ENCODE results near the gene CSRNP3. TPM values are rescaled to one million over a fixed set of nuclear protein-coding genes. Genes with fewer than 3 reads are reported as not detected.

The CSRNP3 gene
- total and polyA plus RNA-seq, 8 donors: under 0.01 to 9.9 (median 0.58) TPM; not detected in 1

DNA sequence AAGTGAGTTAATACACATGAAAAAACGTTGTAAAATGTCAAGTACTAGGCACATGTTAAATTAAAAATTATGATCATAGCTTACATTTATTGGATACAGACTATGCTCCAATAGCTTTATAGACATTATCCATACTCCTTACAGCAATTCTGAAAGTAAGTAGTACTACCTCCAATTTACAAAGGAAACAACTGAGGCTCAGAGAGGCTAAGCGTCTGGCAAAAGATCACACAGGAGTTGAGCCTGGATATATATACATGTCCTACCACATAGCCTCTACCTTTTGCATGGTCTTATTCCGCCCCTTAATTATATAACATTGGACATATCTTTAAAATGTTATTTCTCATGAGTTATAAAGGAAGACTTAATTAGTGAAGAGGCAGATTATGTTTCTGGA lies 127.3 kb downstream of the CSRNP3 start:
- intact Hi-C loops (cut with DNase I; ENCODE audit: low total_unique reads): no loop called here
- H3K36me3 ChIP-seq: no peaks in the 10 kb centered on the region
- TF ChIP-seq EP300 (IDR thresholded peaks at IDR 0.05): no peak
- TF ChIP-seq POLR2A (IDR thresholded peaks at IDR 0.05): no peak
- no peak for TF ChIP-seq POLR2AphosphoS5 (IDR thresholded peaks at IDR 0.05)
- TF ChIP-seq, protein P1, sequence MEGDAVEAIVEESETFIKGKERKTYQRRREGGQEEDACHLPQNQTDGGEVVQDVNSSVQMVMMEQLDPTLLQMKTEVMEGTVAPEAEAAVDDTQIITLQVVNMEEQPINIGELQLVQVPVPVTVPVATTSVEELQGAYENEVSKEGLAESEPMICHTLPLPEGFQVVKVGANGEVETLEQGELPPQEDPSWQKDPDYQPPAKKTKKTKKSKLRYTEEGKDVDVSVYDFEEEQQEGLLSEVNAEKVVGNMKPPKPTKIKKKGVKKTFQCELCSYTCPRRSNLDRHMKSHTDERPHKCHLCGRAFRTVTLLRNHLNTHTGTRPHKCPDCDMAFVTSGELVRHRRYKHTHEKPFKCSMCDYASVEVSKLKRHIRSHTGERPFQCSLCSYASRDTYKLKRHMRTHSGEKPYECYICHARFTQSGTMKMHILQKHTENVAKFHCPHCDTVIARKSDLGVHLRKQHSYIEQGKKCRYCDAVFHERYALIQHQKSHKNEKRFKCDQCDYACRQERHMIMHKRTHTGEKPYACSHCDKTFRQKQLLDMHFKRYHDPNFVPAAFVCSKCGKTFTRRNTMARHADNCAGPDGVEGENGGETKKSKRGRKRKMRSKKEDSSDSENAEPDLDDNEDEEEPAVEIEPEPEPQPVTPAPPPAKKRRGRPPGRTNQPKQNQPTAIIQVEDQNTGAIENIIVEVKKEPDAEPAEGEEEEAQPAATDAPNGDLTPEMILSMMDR (IDR thresholded peaks at IDR 0.05): no peak
- no peak overlapping the region for H3K27ac ChIP-seq
- 87 to 91% (median 90%) methylated on average over 3 of the region's 3 CpGs for WGBS, 5 donors
- H3K27me3 ChIP-seq: no peaks in the 10 kb centered on the region
- no peak for DNase-seq
- H3K9me3 ChIP-seq: no peaks in the 10 kb centered on the region
- H3K4me3 ChIP-seq: no peak overlapping the region
- H3K4me1 ChIP-seq: peaks cover 0 to 10% (median 9%) of the 10 kb centered on the region in 4 donors

DNA sequence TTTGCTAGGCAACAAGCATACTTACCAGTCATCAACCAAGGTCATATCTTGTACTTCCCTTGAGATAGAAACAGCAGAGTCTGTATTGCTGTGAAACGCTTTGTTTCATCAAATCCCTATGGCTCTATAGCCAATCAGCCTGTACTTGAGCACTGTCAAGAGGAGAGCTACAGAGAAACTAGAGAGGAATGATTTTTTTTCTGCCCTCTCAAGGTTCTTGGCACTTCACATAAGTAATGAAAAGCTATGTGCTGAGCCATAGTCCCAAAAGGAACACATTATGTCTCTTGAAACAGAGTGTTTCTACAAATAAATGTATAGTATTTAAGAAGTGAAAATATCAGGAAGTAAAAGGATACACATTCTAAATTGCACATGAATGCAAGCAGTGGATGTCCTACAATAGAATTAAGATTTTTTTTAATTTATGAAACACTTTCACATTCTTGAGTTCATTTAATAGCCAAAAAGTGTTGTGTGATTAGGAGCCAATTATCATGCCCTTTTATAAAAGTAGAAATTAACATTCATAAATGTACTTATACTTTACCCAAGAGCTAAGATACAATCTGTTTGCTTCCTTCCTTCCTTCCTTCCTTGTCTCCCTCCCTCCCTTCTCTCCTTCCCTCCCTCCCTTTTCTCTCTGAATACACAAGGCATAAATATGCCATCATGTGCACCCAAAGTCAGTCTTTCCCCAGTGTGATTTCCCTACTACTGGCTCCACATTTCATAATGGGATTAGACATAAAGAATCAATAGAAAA lies 131.8 kb downstream of the CSRNP3 start:
- Histone ChIP-seq H3K4me3 (no peak overlapping the region), H3K27ac (peak overlapping the region in 1 of 5 donors; percentile 49), H3K36me3 (no peaks in the 10 kb centered on the region), H3K27me3 (no peaks in the 10 kb centered on the region), H3K4me1 (peaks cover 4 to 17% (median 14%) of the 10 kb centered on the region in 4 donors), H3K9me3 (no peaks in the 10 kb centered on the region)
- TF ChIP-seq, protein P1 (IDR thresholded peaks at IDR 0.05): no peak
- TF ChIP-seq POLR2A (IDR thresholded peaks at IDR 0.05) (no peak), POLR2AphosphoS5 (IDR thresholded peaks at IDR 0.05) (no peak), EP300 (IDR thresholded peaks at IDR 0.05) (no peak)
- 84 to 97% (median 86%) methylated on average over 1 of the region's 1 CpG for WGBS, 5 donors
- intact Hi-C loops (cut with DNase I; ENCODE audit: low total_unique reads): no loop called here
- DNase-seq: no peak

DNA sequence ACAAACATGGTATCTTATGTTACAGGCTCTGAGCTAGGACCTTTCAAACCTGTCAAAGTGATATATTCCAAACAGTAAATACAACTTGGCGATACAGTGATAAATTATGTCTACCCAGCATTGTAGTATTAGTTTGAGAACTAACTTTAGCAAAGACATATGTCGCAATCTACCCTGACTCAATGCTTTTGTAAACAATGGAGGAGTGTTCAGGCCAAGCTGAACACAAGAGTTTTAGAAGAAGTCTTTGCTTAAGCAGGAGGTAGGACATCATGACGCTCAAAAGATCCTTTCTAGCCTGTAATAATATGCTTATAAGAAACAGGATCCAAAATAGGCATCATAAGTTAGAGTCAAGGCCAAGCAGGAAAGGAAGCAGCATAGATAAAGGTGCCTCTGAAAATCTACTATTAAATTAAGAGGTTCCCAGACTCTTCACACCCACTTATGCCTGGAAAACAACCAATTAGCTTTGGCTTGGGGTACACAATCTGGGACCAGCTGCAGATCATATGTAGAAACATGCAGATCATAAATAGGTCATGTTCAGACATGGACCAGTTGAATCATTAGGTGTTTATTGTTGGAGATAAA lies 132.5 kb downstream of the CSRNP3 start:
- no peak for TF ChIP-seq EP300 (IDR thresholded peaks at IDR 0.05)
- TF ChIP-seq POLR2AphosphoS5 (IDR thresholded peaks at IDR 0.05): peak in 2 of 3 donors; percentile 28 to 75
- TF ChIP-seq, protein P1 (IDR thresholded peaks at IDR 0.05): no peak
- TF ChIP-seq POLR2A (IDR thresholded peaks at IDR 0.05): no peak
- peak in 1 of 2 donors; percentile 31 for DNase-seq
- Histone ChIP-seq H3K4me3 (no peak overlapping the region), H3K27me3 (no peaks in the 10 kb centered on the region), H3K9me3 (no peaks in the 10 kb centered on the region), H3K27ac (peak overlapping the region in 2 of 5 donors; percentile 4 to 49), H3K36me3 (no peaks in the 10 kb centered on the region), H3K4me1 (peaks cover 4 to 17% (median 14%) of the 10 kb centered on the region in 4 donors)
- intact Hi-C loops (cut with DNase I; ENCODE audit: low total_unique reads): no loop called here
- WGBS, 5 donors: 31 to 50% (median 41%) methylated on average over 3 of the region's 3 CpGs

DNA sequence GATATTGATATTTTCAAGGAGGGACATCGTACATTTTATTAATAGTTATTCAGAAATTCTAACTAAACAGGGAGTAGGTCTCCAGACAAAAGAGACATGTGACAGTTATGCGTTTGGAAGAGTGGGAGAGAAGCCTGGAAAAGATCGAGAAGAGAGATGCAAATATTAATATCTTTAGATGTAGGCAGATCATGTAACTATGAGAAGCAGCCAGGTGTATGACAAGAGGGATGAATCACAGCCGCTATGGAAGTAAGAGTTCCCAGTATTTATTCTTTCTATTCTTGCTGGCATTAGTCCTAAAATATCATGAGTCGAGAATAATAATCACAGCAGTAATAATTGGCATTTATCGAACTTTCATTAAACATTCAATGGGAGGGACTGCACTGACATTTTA lies 140.2 kb downstream of the CSRNP3 start:
- H3K9me3 ChIP-seq: no peaks in the 10 kb centered on the region
- H3K4me1 ChIP-seq: peaks cover 0 to 7% (median 0%) of the 10 kb centered on the region in 4 donors
- H3K27ac ChIP-seq: no peak overlapping the region
- H3K4me3 ChIP-seq: no peak overlapping the region
- no peaks in the 10 kb centered on the region for H3K36me3 ChIP-seq
- 79 to 87% (median 81%) methylated on average over 6 of the region's 6 CpGs for WGBS, 5 donors
- H3K27me3 ChIP-seq: no peaks in the 10 kb centered on the region
- DNase-seq: no peak
- TF ChIP-seq, protein P1 (IDR thresholded peaks at IDR 0.05): no peak
- TF ChIP-seq POLR2AphosphoS5 (IDR thresholded peaks at IDR 0.05): no peak
- no peak for TF ChIP-seq EP300 (IDR thresholded peaks at IDR 0.05)
- no peak for TF ChIP-seq POLR2A (IDR thresholded peaks at IDR 0.05)
- intact Hi-C loops (cut with DNase I; ENCODE audit: low total_unique reads): no loop called here

Measured in stomach (tissue), 9 donors.